ENCODE data around the gene KAZALD1. TPM values are rescaled to one million over a fixed set of nuclear protein-coding genes. Genes with fewer than 3 reads are reported as not detected.

KAZALD1 gene
- total RNA-seq, 1 donor from 2014 or later, result 7.8 TPM

GRCh38 chr10:101107771-101108170, 46.0 kb downstream of the KAZALD1 start:
- intact Hi-C loops (cut with micrococcal nuclease), result no loop called here
- DNase-seq (no peak), ATAC-seq (no peak)

GRCh38 chr10:101110856-101111523, 49.2 kb downstream of the KAZALD1 start:
- ATAC-seq (no peak), DNase-seq (no peak)
- intact Hi-C loops (cut with micrococcal nuclease), result no loop called here

GRCh38 chr10:101111547-101111946, 49.8 kb downstream of the KAZALD1 start:
- no peak for ATAC-seq
- intact Hi-C loops (cut with micrococcal nuclease), result no loop called here
- no peak for DNase-seq

GRCh38 chr10:101112799-101113594, 51.2 kb downstream of the KAZALD1 start:
- intact Hi-C loops (cut with micrococcal nuclease), result no loop called here
- ATAC-seq (no peak), DNase-seq (no peak)

DNA sequence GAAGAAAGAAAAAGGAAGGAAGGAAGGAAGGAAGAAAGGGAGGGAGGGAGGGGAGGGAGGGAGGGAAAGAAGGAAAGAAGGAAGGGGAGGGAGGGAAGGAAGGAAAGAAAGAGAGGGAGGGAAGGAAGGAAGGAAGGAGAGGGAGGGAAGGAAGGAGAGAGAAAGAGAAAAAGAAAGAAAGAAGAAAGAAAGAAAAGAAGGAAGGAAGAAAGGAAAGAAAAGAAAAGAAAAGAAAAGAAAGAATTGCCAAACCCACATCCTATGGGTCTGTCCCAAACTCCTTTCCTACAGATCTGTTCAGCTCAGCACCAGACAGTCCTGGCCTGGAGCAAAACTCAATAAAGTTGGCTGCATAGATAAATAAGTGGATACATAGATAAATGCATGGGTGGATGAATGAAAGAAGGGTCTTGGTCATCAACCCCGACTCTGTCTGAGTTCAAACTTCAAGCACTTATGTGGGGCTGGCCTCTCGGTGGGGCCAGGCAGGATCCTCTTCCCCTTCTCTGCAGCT, 52.2 kb downstream of the KAZALD1 start:
- DNase-seq (no peak), ATAC-seq (no peak)
- intact Hi-C loops (cut with micrococcal nuclease), result no loop called here

- intact Hi-C loops (cut with micrococcal nuclease), result no loop called here
- DNase-seq (no peak), ATAC-seq (no peak)
Measured at GRCh38 chr10:101114646-101115045, 52.9 kb downstream of the KAZALD1 start.

Other genes with a start within 250 kb of the KAZALD1 start
- 18.9 TPM for gene SLF2, start 149.0 kb upstream of the KAZALD1 start, total RNA-seq
- gene SEMA4G, start 92.5 kb upstream of the KAZALD1 start, total RNA-seq, result 1.6 TPM
- gene MRPL43, start 74.5 kb upstream of the KAZALD1 start, total RNA-seq, result 55.9 TPM
- 8.0 TPM for gene TWNK, start 74.4 kb upstream of the KAZALD1 start, total RNA-seq
- 44.9 TPM for gene LZTS2, start 62.2 kb upstream of the KAZALD1 start, total RNA-seq
- 0.17 TPM for gene PDZD7, start 30.9 kb upstream of the KAZALD1 start, total RNA-seq
- gene SFXN3, start 30.8 kb upstream of the KAZALD1 start, total RNA-seq, result 11.0 TPM
- gene TLX1, start 69.3 kb downstream of the KAZALD1 start, total RNA-seq, result not detected
- not detected for gene LBX1, start 167.5 kb downstream of the KAZALD1 start, total RNA-seq

Data from left ventricle myocardium superior (tissue), 1 donor.